HG03135 (cell line): ENCODE measurements around the gene FAU.

Experiments
- ATAC-seq: cut with Tn5 transposase; IDR thresholded peaks from one replicate; pipeline ENCODE4 v1.9.1; 2021; ENCODE audit warnings: mild to moderate bottlenecking, moderate library complexity; ENCODE audit not compliant: unreplicated experiment

Gene FAU

DNA sequence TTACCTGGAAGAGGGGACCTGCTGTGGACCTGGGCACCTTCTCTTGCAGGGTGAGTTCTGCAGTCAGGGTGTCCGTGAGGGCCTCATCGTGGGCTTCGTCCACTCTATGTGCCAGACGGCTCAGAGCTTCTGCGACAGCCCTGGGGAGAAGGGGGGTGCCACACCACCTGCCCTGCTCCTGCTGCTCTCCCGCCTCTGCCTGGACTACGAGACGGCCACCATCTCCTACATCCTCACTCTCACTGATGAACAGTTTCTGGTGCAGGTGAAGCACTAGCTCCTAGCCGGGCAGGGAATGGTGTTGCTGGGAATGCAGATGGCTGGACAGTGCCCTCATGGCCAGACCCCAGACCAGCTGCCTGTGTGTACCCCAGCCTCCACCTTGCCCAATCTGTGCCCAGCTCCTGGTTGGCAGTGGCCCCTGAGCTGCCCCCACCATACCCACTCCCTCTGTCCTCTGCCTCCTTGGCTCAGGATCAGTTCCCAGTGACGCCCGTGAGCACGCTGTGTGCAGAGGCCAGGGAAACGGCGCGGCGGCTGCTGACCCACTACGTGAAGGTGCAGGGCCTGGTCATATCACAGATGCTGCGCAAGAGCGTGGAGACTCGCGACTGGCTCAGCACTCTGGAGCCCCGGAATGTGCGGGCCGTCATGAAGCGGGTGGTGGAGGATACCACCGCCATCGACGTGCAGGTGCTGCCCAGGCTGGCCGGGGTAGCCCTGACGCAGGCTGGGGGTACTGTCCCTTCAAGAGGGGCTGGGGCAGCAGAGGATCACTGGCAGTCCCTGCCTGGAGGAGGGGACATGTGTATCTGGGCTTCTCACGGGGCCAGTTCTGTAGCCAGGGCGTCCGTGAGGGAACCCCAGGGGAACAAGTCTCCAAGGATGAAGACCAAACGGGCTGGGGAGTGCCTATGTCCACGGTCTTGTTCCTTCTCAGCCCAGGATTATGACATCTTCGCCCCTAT lies 12.4 kb downstream of the FAU start:
- ATAC-seq: no peak

DNA sequence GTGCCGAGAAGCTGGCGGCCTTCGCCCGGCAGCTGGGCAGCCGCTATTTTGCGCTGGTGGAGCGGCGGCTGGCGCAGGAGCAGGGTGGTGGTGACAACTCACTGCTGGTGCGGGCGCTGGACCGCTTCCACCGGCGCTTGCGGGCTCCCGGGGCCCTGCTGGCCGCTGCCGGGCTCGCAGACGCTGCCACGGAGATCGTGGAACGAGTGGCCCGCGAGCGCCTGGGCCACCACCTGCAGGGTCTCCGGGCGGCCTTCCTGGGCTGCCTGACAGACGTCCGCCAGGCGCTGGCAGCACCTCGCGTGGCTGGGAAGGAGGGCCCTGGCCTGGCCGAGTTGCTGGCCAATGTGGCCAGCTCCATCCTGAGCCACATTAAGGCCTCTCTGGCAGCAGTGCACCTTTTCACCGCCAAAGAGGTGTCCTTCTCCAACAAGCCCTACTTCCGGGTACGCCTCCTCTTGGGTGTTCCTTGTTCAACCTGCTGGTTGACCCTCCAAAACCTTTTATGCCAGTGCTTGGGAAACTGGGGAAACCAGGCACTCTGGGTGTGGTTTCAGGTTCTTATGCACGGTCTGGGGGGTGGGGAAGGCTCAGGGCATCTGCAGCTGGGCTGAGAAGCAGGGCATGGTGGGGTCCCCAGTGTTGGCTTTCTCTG lies 13.3 kb downstream of the FAU start:
- ATAC-seq: no peak

DNA sequence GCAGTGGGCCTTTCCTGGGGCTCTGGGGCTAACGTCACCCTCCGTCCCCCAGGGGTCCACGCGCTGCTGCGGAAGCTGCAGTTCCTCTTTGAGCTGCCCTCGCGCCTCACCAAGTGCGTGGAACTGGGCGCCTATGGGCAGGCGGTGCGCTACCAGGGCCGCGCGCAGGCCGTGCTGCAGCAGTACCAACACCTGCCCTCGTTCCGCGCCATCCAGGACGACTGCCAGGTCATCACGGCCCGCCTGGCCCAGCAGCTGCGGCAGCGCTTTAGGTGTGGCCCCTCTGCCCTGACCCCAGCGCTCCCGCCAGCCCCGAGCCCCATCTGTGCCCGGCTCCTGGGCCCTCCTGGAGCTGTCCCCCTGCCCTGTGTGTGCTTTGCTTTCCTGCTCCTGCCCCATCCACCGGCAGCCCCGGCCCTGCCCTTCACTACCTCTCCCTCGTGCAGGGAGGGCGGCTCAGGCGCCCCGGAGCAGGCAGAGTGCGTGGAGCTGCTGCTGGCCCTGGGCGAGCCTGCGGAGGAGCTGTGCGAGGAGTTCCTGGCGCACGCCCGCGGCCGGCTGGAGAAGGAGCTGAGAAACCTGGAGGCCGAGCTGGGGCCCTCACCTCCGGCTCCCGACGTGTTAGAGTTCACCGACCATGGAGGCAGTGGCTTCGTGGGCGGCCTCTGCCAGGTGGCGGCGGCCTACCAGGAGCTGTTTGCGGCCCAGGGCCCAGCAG lies 14.0 kb downstream of the FAU start:
- ATAC-seq: no peak

DNA sequence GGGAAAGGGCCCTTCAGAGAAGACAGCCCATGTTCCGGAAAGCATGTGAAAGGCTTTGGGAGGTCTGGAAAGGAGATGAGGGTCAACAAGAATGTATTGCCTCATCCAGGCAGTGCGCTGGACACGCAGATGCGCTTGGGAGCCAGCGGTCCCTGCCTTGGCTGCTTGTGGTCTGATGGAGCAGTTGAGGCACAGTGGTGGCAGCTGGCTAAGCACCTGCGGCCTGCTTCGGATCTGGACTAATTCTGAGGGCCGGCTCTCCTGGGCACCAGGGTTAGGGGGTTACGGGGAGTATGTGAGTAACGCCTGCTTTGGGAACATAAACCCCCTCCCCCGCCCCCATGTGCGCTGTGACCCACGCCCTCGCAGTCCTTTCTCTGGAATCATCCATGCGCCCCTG lies 14.9 kb downstream of the FAU start:
- ATAC-seq: no peak

DNA sequence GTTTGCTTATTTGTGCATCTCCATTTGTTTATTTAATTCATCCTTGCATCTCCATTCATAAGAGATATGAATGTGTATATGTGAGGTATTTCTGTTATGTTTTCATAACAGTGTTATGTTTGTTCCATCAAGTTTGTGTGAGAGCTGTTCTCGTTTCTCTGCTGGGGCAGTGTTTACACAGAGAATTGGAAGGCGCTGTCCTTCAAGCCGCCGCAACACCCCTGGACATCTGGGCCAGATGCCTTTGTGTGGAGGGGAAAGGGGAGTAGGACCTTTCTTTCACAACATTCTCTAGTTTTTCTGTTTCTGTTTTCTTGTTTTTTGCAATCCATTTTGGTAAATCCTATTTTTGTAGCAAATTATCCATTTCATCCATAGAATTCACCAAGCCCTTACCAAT lies 17.3 kb downstream of the FAU start:
- no peak for ATAC-seq

DNA sequence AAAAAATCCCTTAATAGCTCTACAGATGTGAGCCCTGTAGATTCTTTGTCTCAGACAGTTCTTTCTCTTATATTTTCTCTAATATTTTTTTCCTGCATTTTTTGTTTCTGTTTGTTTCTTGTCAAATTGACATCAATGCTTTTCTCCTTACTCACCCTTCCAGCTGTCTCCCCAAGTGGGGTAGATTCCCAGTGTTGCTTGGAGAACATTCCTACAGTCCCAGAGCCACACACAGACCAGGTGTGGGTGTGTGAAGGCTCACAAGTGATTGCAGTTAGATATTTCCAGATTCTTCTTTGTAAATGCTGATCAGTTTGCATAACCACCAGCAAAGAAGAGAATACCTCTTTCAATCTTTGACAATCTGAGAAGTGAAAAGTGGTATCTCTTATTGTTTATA lies 18.5 kb downstream of the FAU start:
- ATAC-seq: no peak

DNA sequence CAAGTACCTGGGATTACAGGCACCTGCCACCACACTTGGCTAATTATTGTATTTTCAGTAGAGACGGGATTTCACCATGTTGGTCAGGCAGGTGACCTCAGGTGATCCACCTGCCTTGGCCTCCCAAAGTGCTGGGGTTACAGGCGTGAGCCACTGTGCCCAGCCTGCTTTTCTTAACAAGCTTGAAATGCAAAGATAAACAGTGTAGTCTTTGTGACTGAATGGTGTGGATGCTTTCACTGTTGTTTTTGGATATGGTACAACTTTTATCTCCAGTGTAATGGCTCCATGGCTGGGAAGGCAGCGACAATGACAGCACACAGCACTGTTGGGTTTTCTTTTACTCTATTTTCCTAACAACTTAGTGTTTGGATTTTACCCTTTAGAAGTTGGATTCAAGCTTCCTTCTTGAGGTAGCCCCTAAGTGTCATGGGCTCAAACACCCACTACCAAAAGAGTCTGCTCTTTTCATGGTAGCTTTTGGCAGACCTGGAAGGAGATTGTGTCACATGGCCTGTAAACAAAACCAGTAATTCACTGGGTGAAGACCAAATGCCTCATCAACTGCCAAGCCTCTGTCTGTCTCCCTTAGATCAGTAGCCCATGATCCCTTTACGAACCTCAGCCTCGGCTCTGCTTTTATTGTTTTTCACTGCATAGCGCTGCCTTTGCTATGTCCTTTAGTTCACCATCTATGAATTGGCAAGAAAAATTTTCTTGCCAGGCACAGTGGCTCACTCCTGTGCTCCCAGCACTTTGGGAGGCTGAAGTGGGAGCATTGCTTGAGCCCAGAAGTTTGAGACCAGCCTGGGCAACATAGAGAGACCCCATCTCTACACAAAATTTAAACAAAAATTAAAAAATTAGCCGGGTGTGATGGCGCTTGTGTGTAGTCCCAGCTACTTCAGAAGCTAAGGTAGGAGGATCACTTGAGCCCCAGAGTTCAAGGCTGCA lies 19.5 kb downstream of the FAU start:
- ATAC-seq: no peak

DNA sequence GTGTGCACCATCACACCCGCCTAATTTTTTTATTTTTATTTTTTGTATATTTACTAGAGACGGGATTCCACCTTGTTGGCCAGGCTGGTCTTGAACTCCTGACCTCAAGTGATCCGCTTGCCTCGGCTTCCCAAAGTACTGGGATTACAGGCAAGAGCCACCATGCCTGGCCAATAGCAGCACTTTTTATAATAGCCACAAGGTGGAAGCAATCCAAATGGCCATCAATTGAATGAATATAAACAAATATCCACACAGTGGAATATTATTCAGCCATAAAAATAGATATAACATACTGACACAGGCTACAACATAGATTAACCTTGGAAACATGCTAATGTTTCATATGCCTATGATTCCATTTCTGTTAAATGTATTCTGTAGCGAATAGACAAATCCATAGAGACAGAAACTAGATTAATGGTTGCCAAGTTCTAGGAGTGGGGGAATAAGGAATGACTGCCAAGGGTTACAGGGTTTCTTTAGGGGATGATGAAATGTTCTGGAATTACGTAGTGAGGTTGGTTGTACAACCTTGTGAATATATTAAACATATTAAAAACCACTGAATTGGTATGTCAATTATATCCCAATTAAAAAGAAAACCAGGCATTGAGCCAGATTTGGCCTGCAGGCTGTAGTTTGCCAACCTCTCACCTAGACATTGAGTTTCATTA lies 21.1 kb downstream of the FAU start:
- no peak for ATAC-seq

DNA sequence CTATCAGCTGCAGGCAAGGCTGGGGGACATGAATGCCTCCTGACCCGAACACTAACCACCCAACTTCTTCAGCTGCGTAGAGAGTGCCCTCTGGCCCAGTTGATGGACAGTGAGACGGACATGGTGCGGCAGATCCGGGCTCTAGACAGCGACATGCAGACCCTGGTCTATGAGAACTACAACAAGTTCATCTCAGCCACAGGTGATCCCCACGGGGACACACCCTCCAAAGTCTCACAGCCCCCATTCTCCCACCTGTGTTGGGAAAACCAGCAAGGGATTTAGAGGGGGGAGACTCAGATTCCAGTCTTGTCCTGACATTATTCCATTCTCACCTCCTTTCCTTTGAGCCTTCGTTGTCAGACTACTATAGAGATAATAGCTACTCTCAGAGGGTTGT lies 25.0 kb downstream of the FAU start:
- ATAC-seq: no peak

DNA sequence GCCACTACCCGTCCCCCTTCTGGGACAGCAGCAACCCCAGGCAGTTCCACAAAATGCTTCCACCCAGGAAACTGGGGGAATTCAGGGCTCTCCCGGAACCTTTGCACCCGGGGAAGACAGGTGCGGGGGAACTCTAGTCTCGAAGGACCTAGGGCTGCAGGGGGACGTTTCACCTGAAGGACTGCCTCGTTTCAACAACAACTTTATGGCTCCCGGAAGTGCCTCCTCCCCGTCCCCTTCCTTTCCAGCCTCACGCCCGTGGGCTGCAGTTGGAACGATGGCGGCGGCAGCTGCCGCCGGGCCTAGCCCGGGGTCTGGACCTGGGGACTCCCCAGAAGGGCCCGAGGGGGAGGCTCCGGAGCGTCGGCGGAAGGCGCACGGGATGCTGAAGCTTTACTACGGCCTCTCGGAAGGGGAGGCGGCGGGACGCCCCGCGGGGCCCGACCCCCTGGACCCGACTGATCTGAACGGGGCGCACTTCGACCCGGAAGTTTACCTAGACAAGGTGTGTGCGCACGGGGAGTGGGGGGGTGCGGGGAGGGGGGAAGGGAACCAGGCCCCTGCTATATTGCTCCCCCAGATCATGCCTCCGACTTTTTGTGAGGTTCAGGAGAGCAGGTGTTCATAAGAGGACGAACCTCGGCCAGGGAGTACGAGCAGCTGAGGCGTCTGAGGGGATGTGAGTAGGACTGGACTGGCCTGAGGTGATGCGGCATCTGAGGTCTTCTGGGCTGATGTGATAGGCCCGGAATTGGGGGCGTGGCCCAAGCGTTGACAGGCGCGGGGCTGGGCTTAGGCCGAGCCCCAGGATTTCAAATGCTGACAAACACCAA lies 25.7 kb downstream of the FAU start, which contains the start of gene VPS51:
Gene VPS51, plus strand, starts transcription at position 241 of the 833 bp plus-strand sequence. Its CDS starts 37 bp downstream, at position 278.
- peak; percentile 89 for ATAC-seq

DNA sequence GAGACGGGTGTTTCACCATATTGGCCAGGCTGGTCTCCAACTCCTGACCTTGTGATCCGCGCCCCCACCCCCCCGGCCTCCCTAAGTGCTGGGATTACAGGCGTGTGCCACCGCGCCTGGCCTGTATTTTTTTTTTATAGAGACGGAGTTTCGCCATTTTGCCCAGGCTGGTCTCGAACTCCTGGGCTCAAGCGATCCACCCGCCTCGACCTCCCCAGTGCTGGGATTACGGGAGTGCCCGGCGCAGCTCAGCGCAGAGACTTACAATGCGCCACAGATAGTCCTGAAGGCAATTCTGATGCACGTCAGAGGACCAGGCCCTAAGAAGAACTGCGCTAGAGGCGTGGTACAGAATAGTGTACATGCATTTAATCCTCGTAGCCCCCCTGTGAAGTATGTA lies 26.5 kb downstream of the FAU start:
- ATAC-seq: no peak

DNA sequence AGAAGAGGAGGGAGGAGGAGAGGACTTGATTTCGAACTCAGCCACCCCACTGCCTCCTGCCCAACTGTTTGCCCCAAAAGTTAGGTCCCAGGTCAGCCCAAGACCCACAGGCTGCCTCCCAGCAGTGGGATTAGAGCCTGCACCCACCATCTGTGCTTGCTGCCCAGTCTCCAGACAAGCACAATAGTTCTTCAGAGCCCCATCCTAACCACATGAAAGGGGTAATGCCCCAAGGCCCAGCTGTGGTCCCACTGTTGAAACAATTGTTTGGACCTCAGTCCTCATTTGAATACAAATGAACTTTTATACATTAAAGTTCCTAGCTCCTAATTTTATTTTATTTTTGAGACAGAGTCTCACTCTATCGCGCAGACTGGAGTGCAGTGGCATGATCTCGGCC lies 31.3 kb downstream of the FAU start:
- ATAC-seq: no peak

DNA sequence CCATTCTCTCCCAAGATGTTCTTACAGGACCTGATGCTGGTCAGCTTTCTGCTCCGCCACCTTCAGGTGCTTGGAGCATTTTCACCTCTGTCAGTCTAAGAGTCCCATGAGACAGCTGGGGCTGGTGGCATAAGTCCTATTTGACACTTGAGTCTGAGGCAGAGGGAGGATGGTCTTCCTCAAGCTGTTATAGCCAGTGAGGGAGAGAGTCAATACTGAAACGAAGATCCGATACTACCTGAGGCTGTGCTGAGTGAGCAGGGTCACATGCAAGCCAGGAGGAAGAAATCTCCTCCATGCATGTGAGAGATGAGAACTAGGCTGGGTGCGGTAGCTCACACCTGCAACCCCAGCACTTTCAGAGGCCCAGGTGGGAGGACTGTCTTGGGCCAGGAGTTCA lies 32.3 kb downstream of the FAU start:
- ATAC-seq: no peak

DNA sequence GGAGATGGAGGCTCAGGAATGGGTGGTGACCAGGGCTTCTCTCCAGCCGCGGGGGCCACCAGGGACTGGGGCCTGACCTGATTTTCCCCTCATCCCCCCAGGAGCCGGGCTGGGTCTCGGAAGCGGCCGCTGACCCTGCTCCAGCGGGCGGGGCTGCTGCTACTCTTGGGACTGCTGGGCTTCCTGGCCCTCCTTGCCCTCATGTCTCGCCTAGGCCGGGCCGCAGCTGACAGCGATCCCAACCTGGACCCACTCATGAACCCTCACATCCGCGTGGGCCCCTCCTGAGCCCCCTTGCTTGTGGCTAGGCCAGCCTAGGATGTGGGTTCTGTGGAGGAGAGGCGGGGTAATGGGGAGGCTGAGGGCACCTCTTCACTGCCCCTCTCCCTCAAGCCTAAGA lies 34.1 kb downstream of the FAU start:
- ATAC-seq: no peak

DNA sequence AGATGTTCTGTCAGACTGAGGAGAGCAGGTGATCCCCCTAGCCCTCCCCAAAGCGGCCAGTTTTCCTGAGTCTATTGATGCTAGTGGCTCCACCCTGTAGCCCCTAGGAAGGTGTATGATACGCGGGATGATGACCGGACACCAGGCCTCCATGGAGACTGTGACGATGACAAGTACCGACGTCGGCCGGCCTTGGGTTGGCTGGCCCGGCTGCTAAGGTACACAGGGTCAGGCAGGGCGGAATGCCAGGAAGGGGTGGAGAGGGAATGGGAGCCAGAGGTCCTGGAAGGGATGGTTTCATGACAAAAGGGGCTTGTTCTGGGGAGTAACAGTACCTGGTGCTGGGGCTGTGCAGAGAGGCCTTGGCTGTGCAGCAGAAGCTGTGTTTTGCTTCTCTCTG lies 34.7 kb downstream of the FAU start:
- ATAC-seq: no peak

DNA sequence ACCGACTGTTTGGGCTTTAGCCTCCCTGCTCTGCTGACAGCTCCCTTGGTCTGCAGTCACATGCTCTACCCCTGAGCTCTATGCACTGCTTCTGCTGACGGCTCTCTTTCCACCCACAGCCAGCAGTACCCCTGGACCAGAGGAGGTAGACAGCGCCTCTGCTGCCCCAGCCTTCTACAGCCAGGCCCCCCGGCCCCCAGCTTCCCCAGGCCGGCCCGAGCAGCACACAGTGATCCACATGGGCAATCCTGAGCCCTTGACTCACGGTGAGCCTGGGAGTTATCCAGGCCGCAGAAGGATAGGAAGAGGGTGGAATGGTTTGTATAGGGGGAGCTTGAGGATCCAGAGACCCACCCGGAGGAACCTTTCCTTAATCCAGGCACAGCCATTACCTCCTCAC lies 35.1 kb downstream of the FAU start:
- ATAC-seq: no peak

DNA sequence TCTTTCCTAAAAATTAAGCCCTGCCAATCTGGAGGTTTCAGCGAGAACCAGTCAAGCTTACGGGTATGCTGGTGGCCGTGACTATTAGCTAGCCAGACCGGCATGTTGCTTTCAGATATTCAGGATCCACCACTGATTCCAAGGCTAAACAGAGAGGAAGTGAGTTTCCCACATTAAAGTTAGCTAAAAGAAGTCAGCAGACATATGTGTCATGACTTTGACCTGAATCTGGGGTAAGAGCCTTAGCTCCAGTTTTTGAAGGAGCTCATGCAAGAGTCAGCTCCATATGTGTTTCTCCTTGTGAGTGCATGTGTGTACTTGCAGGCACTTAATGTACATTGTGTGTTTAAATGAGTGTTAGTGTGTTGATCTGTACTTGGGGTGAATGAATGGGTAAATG lies 36.5 kb downstream of the FAU start:
- no peak for ATAC-seq

DNA sequence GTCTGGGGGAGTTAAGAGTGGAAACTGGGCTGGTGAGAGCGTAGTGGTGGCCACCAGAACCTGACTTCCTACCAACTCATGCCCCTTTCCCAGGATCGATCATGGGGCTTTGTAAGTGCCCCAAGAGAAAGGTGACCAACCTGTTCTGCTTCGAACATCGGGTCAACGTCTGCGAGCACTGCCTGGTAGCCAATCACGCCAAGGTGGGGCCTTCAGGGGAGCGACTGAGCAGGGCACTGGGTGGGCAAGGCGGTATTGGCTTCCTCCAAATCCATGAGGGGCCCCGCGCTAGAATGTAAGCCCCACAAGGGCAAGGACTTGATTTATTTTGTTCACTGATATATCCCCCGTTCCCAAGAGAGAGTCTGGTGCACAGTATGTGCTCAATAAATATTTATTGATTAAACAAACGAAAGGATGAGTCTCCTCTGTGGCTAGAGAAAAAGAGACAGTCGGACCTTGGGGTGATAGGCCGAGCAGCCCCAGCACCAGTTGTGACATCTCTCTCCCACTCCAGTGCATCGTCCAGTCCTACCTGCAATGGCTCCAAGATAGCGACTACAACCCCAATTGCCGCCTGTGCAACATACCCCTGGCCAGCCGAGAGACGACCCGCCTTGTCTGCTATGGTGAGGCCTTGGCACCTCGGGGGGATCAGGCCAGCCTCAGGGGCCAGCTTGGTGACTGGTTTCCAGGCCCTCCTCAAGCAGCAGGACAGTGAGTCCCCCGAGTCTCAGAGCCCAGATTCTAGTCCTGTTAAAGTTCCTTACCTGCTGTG lies 37.1 kb downstream of the FAU start:
- peak; percentile 3 for ATAC-seq
